ENCODE results near the gene HSD17B1. TPM values are rescaled to one million over a fixed set of nuclear protein-coding genes. Genes with fewer than 3 reads are reported as not detected.

HSD17B1 gene
- total and polyA plus RNA-seq, 2 of the 4 experiments (the other 2 are of a cell fraction) = 0.72 to 1.4 TPM

DNA sequence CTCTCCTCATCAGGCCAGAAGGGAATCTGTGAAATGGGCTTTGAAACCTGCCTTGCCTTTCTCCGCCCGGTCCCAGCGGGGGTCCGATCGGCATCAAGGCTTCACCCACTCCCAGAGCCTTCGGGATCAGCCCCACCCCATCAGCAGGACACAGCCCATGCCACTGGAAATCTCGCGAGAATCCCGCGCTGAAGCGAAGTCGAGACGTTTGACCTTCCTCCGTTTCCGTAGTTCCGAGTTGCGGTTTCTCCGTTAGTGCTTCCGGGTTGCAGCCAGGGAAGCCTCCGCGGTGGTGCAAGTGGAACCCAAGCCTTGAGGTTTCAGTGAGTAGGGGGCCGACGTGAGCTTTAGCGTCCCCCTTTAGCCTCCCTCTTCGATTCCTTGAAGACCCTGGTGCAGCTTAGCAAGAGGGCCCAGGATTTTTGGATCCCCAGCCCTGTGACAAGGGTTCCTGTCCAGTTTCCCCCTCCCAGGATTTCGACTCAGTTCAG, 9.2 kb downstream of the HSD17B1 start, which contains the start of gene COASY:
COASY (plus strand) TSS at position 252 of the 491 bp plus-strand sequence. CDS start 475 bp downstream, outside the sequence.
- H3K4me3 ChIP-seq (ENCODE audit: insufficient read depth, low read depth, low read length) = peak within 1 kb of the TSS; percentile 84
- H4K91ac ChIP-seq (ENCODE audit: insufficient read depth, low read depth, low read length) = peak within 1 kb of the TSS; percentile 98
- H2BK5ac ChIP-seq (ENCODE audit: low read depth, low read length, poor library complexity, severe bottlenecking) = peak within 1 kb of the TSS; percentile 80
- H3K4ac ChIP-seq (ENCODE audit: low read depth, low read length) = peak within 1 kb of the TSS; percentile 96
- peaks cover 27% of the 10 kb centered on the region for H3K36me3 ChIP-seq (ENCODE audit: control insufficient read depth, insufficient read depth, low read length)
- 0% methylated on average over 11 of the region's 26 CpGs; no CpG with 5 or more reads in 1 of the 2 experiments for WGBS, 2 experiments (ENCODE audit: extremely low coverage in 2 of 2, insufficient read length in 1 of 2)
- peak within 1 kb of the TSS; percentile 95 for H3K9ac ChIP-seq (ENCODE audit: low read depth, low read length)
- peak within 1 kb of the TSS; percentile 54; the same call in 1 of the 2 replicates for H2BK120ac ChIP-seq (ENCODE audit: low read depth, low read length)
- no peaks in the 10 kb centered on the region for H3K27me3 ChIP-seq (ENCODE audit: control insufficient read depth, insufficient read depth, low read length)
- no peaks in the 10 kb centered on the region for H4K20me1 ChIP-seq (ENCODE audit: insufficient read depth, low read length)
- peak within 1 kb of the TSS; percentile 49; the same call in 1 of the 3 replicates for H2BK15ac ChIP-seq (ENCODE audit: low read depth, low read length)
- H3K4me2 ChIP-seq (ENCODE audit: low read depth, low read length) = peak within 1 kb of the TSS; percentile 94
- peaks cover 27 to 53% of the 10 kb centered on the region in 2 experiments for H3K79me1 ChIP-seq (ENCODE audit: low read depth in 1 of 2, low read length in 2 of 2)
- no peaks in the 10 kb centered on the region for H3K9me3 ChIP-seq (ENCODE audit: control insufficient read depth, insufficient read depth, low read length)
- H2AK5ac ChIP-seq (ENCODE audit: low read depth, low read length) = peak within 1 kb of the TSS; percentile 97
- H3K18ac ChIP-seq (ENCODE audit: low read depth, low read length) = peak within 1 kb of the TSS; percentile 80
- H3K4me1 ChIP-seq (ENCODE audit: control insufficient read depth, insufficient read depth, low read length) = peaks cover 17% of the 10 kb centered on the region
- intact Hi-C loops (cut with micrococcal nuclease) (no loop called here), dilution Hi-C loops (cut with HindIII; ENCODE audit: low sequenced_read_pairs, unreplicated experiment) (no loop called here), in situ Hi-C loops (cut with MboI; ENCODE audit: low sequenced_read_pairs) (no loop called here)
- peak; percentile 97 for DNase-seq
- ChIA-PET POLR2A (ENCODE audit: unreplicated experiment) (no interaction called here), CTCF (no interaction called here)
- no TSS peak for BruUV-seq (replicated peaks)
- H2BK20ac ChIP-seq (ENCODE audit: low read depth, low read length) = peak within 1 kb of the TSS; percentile 40; the same call in 1 of the 2 replicates
- H3K27ac ChIP-seq (ENCODE audit: insufficient read depth, low read length) = peak within 1 kb of the TSS; percentile 88
- H3K9me1 ChIP-seq (ENCODE audit: insufficient read depth, low read length) = peaks cover 13% of the 10 kb centered on the region
- peak; percentile 90 for ATAC-seq (ENCODE audit: low read depth)
- TF ChIP-seq POLR2A (IDR thresholded peaks at IDR 0.05; ENCODE audit: low read depth, low read length) (peak; percentile 64), MXI1 (IDR thresholded peaks at IDR 0.05; ENCODE audit: borderline replicate concordance, low read depth, low read length) (peak; percentile 62; the same call in 1 of the 2 replicates), CEBPB (IDR thresholded peaks at IDR 0.05; ENCODE audit: low read depth, low read length) (peak; percentile 34; the same call in 1 of the 2 replicates), SMC3 (IDR thresholded peaks at IDR 0.05; ENCODE audit: low read depth, low read length) (no peak), RFX5 (IDR thresholded peaks at IDR 0.05; ENCODE audit: low read depth, low read length) (0 out of 2 replicates have a peak, but pooled peaks have one; percentile 4)
- TF ChIP-seq, protein P1, sequence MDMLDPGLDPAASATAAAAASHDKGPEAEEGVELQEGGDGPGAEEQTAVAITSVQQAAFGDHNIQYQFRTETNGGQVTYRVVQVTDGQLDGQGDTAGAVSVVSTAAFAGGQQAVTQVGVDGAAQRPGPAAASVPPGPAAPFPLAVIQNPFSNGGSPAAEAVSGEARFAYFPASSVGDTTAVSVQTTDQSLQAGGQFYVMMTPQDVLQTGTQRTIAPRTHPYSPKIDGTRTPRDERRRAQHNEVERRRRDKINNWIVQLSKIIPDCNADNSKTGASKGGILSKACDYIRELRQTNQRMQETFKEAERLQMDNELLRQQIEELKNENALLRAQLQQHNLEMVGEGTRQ (IDR thresholded peaks at IDR 0.05; ENCODE audit: low read depth, low read length) = 0 out of 2 replicates have a peak, but pooled peaks have one; percentile 2
- peak within 1 kb of the TSS; percentile 100 for H2AK9ac ChIP-seq (replicated peaks; ENCODE audit: low read depth, low read length, poor library complexity)
- peak within 1 kb of the TSS; percentile 100 for H4K8ac ChIP-seq (ENCODE audit: low read depth in 2 of 2, low read length in 2 of 2)
- H3K14ac ChIP-seq (replicated peaks; ENCODE audit: low read depth, low read length) = peak within 1 kb of the TSS; percentile 99
- peak within 1 kb of the TSS; percentile 99 for H4K5ac ChIP-seq (ENCODE audit: low read depth, low read length)
- H2AFZ ChIP-seq (replicated peaks; ENCODE audit: low read length, poor library complexity) = peak within 1 kb of the TSS; percentile 98
- peak within 1 kb of the TSS; percentile 80 for H3K23ac ChIP-seq (ENCODE audit: low read depth, low read length)
- H3K56ac ChIP-seq (ENCODE audit: extremely low read depth, insufficient read depth, low read length) = peak within 1 kb of the TSS; percentile 90

Data from IMR-90 (cell line).